Activated naive CD8-positive, alpha-beta T cell treated with anti-CD3 and anti-CD28 coated beads, Interleukin-2, amount 50 U/mL, for 16 hours (primary cell): Measurements from ENCODE around the gene RTEL1.

Source experiments
- DNase-seq: peaks from one replicate; pipeline ENCODE4 v3.0.0-alpha.2; 2020; ENCODE audit warnings: low read depth, low spot score

The RTEL1 gene

GRCh38 chr20:63740627-63741353 lies 82.7 kb downstream of the RTEL1 start:
- no peak for DNase-seq

GRCh38 chr20:63741354-63741675 lies 83.2 kb downstream of the RTEL1 start:
- no peak for DNase-seq

GRCh38 chr20:63741676-63742380 lies 83.7 kb downstream of the RTEL1 start:
- no peak for DNase-seq

DNA sequence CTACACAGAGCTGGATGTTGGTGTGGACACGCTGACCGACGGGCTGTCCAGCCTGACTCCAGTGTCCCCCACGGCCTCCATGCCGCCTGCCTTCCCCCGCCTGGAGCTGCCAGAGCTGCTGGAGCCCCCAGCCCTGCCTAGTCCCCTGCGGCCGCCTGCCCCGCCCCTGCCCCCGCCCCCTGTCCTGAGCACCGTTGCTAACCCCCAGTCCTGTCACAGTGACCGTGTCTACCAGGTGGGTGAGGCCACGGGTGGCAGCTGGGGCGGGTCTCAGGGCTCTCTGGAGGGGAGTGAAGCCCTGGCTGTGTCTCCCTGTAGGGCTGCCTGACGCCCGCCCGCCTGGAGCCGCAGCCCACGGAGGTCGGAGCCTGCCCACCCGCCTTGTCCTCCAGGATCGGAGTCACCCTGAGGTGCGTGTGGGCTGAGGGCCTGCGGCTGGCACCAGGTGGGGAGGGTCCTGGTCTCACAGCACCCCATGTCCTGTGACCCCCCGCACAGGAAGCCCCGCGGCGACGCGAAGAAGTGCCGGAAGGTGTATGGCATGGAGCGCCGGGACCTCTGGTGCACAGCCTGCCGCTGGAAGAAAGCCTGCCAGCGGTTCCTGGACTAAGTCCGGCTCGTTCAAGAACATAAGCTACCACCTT lies 84.4 kb downstream of the RTEL1 start:
- DNase-seq = no peak

- DNase-seq = no peak
These were observed 85.3 kb downstream of the RTEL1 start for GRCh38 chr20:63743210-63743970.

- DNase-seq = no peak
These were observed 86.0 kb downstream of the RTEL1 start for GRCh38 chr20:63744158-63744557.

GRCh38 chr20:63744574-63745423 lies 86.7 kb downstream of the RTEL1 start:
- no peak for DNase-seq

GRCh38 chr20:63745424-63745805 lies 87.3 kb downstream of the RTEL1 start:
- DNase-seq = no peak
